ENCODE results near the gene C22orf39.

Gene C22orf39

GRCh38 chr22:19464546-19464945 is 17.0 kb upstream of the C22orf39 start:
- in situ Hi-C loops (cut with MboI; ENCODE audit: low pct_unique_long_range_greater_than_20kb, low sequenced_read_pairs, unreplicated experiment), result no loop called here
- no peak for DNase-seq (ENCODE audit: low spot score)
- TF ChIP-seq CTCF (IDR thresholded peaks at IDR 0.05; ENCODE audit: extremely low read depth, insufficient read depth, missing control alignments), result no peak

- no peak for TF ChIP-seq CTCF (IDR thresholded peaks at IDR 0.05; ENCODE audit: extremely low read depth, insufficient read depth, missing control alignments)
- in situ Hi-C loops (cut with MboI; ENCODE audit: low pct_unique_long_range_greater_than_20kb, low sequenced_read_pairs, unreplicated experiment), result no loop called here
- no peak for DNase-seq (ENCODE audit: low spot score)
These were observed 16.3 kb upstream of the C22orf39 start for GRCh38 chr22:19463491-19464469.

GRCh38 chr22:19463008-19463407 is 15.5 kb upstream of the C22orf39 start:
- in situ Hi-C loops (cut with MboI; ENCODE audit: low pct_unique_long_range_greater_than_20kb, low sequenced_read_pairs, unreplicated experiment), result no loop called here
- no peak for TF ChIP-seq CTCF (IDR thresholded peaks at IDR 0.05; ENCODE audit: extremely low read depth, insufficient read depth, missing control alignments)
- DNase-seq (ENCODE audit: low spot score), result no peak

GRCh38 chr22:19461506-19461905 is 14.0 kb upstream of the C22orf39 start:
- DNase-seq (ENCODE audit: low spot score), result no peak
- TF ChIP-seq CTCF (IDR thresholded peaks at IDR 0.05; ENCODE audit: extremely low read depth, insufficient read depth, missing control alignments), result no peak
- in situ Hi-C loops (cut with MboI; ENCODE audit: low pct_unique_long_range_greater_than_20kb, low sequenced_read_pairs, unreplicated experiment), result no loop called here

- no peak for DNase-seq (ENCODE audit: low spot score)
- in situ Hi-C loops (cut with MboI; ENCODE audit: low pct_unique_long_range_greater_than_20kb, low sequenced_read_pairs, unreplicated experiment), result no loop called here
- TF ChIP-seq CTCF (IDR thresholded peaks at IDR 0.05; ENCODE audit: extremely low read depth, insufficient read depth, missing control alignments), result no peak
These were observed 12.5 kb upstream of the C22orf39 start for GRCh38 chr22:19460036-19460435.

- no peak for TF ChIP-seq CTCF (IDR thresholded peaks at IDR 0.05; ENCODE audit: extremely low read depth, insufficient read depth, missing control alignments)
- no peak for DNase-seq (ENCODE audit: low spot score)
- in situ Hi-C loops (cut with MboI; ENCODE audit: low pct_unique_long_range_greater_than_20kb, low sequenced_read_pairs, unreplicated experiment), result no loop called here
These were observed 10.4 kb upstream of the C22orf39 start for GRCh38 chr22:19457828-19458428.
